Adrenal gland (tissue), 12 donors: Measurements from ENCODE around the gene SOX12. TPM values are rescaled to one million over a fixed set of nuclear protein-coding genes. Genes with fewer than 3 reads are reported as not detected.

ENCODE experiments used
- DNase-seq, 7 donors: peaks; one replicate each; pipeline ENCODE4 v3.0.0-alpha.2; 2019 to 2020
- H3K27ac ChIP-seq, 5 donors: fragments of 200-600 bp; sonication (generic) in 4 of 5; 1 replicate in 3 of 5; 2 replicates in 2 of 5; pipeline versions ENCODE4 v1.5.1 to v1.8.0; 2016 to 2020; ENCODE audit warnings: mild to moderate bottlenecking in 1 of 5
- H3K27me3 ChIP-seq: fragments of 200-600 bp; 2 replicates; pipeline ENCODE4 v1.8.0; 2021
- H3K36me3 ChIP-seq, 2 donors: fragments of 200-600 bp; replicated peaks in 1 of 2; 1 replicate in 1 of 2; 2 replicates in 1 of 2; pipeline versions ENCODE4 v1.5.1 to v1.8.0; 2018 to 2022
- H3K4me1 ChIP-seq, 2 donors: fragments of 200-600 bp; replicated peaks in 1 of 2; 1 replicate in 1 of 2; 2 replicates in 1 of 2; pipeline versions ENCODE4 v1.5.1 to v1.8.0; 2018 to 2021
- H3K4me3 ChIP-seq, 4 donors: fragments of 200-600 bp; sonication (generic) in 3 of 4; one replicate each; pipeline ENCODE4 v1.5.1; 2016 to 2018
- H3K9me3 ChIP-seq, 3 donors: fragments of 200-600 bp; sonication (generic) in 1 of 3; replicated peaks in 1 of 3; 1 replicate in 2 of 3; 2 replicates in 1 of 3; pipeline versions ENCODE4 v1.5.1 to v1.8.0; 2016 to 2021
- POLR2A ChIP-seq, 2 donors: fragments of 450-650 bp; IDR thresholded peaks; one replicate each; pipeline ENCODE4 v1.6.1; 2017; ENCODE audit warnings: antibody characterized with exemption in 2 of 2, mild to moderate bottlenecking in 2 of 2, moderate library complexity in 1 of 2
- WGBS, 4 donors: extraction: QIAGEN DNeasy Blood & Tissue Kit in 2 of 4; methylation state at CpG; one replicate each; pipeline versions ENCODE4 v1.1.5 to v1.1.7; 2013 to 2017; 5-methylcytosine and 5-hydroxymethylcytosine counted together
- intact Hi-C, 2 donors: fragments of 100-400 bp; cut with DNase I; formaldehyde crosslinking; loops; one replicate each; pipeline versions ENCODE4 v1.14.1 to v1.15.0; 2022 to 2023
- polyA plus RNA-seq, 3 donors: library from polyadenylated mRNA; stranded (reverse); fragments of 200-250 nt in 2 of 3; fragments of 350-450 nt in 1 of 3; fragmentation: Illumina TruSeq in 1 of 3; extraction: RNeasy Lipid Tissue Mini Kit (QIAGEN cat#74804) in 1 of 3; gene quantifications; one replicate each; pipeline ENCODE4 v1.2.3, GENCODE V29; 2013 to 2014
- total RNA-seq, 9 donors: library from RNA; depleted of rRNA in 4 of 9; stranded (reverse); fragments of >200 nt in 4 of 9; fragments of 120-200 nt in 1 of 9; fragmentation: NEBNext Ultra II Directional in 1 of 9; extraction: Animal tissue kit (Norgen Biotek cat#: 25700) in 1 of 9; gene quantifications; one replicate each; pipeline versions ENCODE4 v1.1.0 to v1.2.4, GENCODE V29; 2013 to 2023
- TF ChIP-seq, protein P1 (sequence below), 6 experiments: fragments of 450-650 bp in 4 of 6; fragments of 200-600 bp in 2 of 6; sonication (generic) in 1 of 6; IDR thresholded peaks; 1 replicate in 5 of 6; 2 replicates in 1 of 6; pipeline versions ENCODE4 v1.5.1 to v1.8.0; 2016 to 2021; ENCODE audit warnings: antibody characterized with exemption in 6 of 6, mild to moderate bottlenecking in 2 of 6, moderate library complexity in 1 of 6
- donor health status: healthy with polysubstance abuse.
- donor health status: Bipolar disorder and iron deficiency.
- donor health status: DM: yes; HTN: yes; CAD: no.
- donor health status: DM: no; HTN: no; CAD: no.
- donor health status: DM: no; HTN: no; CAD: no.
- donor health status: DM: yes; HTN: yes; CAD: no.

SOX12 gene
- total and polyA plus RNA-seq, 12 donors: 2.0 to 38.8 (median 11.2) TPM

DNA sequence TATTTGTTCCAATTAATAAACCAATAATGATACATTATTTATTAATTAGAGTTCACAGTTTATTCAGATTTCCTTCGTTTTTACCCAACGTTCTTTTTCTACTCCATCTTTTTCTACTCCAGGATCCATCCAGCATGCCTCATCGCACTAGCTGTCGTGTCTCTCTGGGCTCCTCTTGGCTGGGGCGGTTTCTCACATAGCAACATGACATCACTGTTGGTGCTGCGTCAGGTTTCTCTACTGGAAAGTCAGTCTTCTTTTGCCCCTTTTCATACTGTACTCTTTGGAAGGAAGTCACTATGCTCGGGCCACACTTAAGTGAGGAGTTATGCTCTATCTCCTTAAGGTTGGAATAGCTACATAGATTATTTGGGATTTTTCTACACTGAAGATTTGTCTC lies 13.7 kb upstream of the SOX12 start:
- intact Hi-C loops: no loop called here
- WGBS, 4 donors: 87 to 92% (median 88%) methylated on average over 7 of the region's 7 CpGs

DNA sequence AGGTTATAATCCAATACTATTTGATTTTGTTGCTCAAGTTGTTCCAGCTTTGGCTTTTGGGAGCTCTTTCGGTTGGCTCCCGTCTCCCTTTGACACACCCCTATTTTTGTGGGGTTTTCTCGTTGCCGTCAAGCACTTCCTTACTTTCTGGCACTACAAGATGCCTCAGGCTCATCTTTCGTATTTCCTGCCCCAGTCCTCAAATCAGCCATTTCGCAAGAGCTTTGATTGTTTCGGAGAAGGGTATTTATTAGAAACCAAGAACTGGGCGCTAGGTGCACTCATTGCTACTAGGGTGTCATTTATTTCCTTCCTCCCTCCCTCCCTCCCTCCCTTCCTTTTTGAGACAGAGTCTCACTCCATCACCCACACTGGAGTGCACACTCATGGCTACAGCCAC lies 13.3 kb upstream of the SOX12 start:
- TF ChIP-seq, protein P1, sequence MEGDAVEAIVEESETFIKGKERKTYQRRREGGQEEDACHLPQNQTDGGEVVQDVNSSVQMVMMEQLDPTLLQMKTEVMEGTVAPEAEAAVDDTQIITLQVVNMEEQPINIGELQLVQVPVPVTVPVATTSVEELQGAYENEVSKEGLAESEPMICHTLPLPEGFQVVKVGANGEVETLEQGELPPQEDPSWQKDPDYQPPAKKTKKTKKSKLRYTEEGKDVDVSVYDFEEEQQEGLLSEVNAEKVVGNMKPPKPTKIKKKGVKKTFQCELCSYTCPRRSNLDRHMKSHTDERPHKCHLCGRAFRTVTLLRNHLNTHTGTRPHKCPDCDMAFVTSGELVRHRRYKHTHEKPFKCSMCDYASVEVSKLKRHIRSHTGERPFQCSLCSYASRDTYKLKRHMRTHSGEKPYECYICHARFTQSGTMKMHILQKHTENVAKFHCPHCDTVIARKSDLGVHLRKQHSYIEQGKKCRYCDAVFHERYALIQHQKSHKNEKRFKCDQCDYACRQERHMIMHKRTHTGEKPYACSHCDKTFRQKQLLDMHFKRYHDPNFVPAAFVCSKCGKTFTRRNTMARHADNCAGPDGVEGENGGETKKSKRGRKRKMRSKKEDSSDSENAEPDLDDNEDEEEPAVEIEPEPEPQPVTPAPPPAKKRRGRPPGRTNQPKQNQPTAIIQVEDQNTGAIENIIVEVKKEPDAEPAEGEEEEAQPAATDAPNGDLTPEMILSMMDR (IDR thresholded peaks at IDR 0.05): no peak
- TF ChIP-seq POLR2A (IDR thresholded peaks at IDR 0.05): no peak
- H3K4me3 ChIP-seq: no peak overlapping the region

More for the DNA sequence above, 13.7 kb upstream of the SOX12 start:
- no peaks in the 10 kb centered on the region for H3K27me3 ChIP-seq
- H3K27ac ChIP-seq: no peak overlapping the region
- H3K4me1 ChIP-seq: peaks cover 8 to 16% of the 10 kb centered on the region in 2 donors
- H3K4me3 ChIP-seq: no peak overlapping the region
- TF ChIP-seq POLR2A (IDR thresholded peaks at IDR 0.05): no peak
- TF ChIP-seq, protein P1 (IDR thresholded peaks at IDR 0.05): no peak
- no peaks in the 10 kb centered on the region for H3K36me3 ChIP-seq
- no peaks in the 10 kb centered on the region for H3K9me3 ChIP-seq
- DNase-seq: no peak

DNA sequence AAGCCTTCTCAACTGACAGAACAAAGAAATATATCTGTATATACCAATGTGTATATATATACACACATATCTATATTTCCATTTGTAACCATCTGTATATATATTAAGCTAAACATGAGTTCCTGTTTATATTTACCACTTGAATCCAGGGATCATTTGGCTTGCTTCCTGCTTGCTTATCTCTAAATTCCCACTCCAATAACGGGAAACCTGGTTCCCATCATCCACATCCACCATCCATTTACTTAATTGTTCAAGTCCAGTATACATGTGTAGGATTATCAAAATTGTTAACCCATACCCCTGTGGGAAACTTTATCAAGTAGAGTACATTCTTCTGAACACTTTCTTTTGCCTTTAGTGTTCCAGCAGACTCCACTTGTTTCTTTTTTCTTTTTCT lies 12.5 kb upstream of the SOX12 start:
- H3K9me3 ChIP-seq: no peaks in the 10 kb centered on the region
- H3K27ac ChIP-seq: no peak overlapping the region
- no peaks in the 10 kb centered on the region for H3K36me3 ChIP-seq
- TF ChIP-seq, protein P1 (IDR thresholded peaks at IDR 0.05): no peak
- TF ChIP-seq POLR2A (IDR thresholded peaks at IDR 0.05): no peak
- H3K4me3 ChIP-seq: no peak overlapping the region
- H3K27me3 ChIP-seq: no peaks in the 10 kb centered on the region
- no peak for DNase-seq
- peaks cover 8 to 16% of the 10 kb centered on the region in 2 donors for H3K4me1 ChIP-seq
- intact Hi-C loops: no loop called here
- WGBS, 4 donors: 44 to 79% (median 60%) methylated on average over 1 of the region's 1 CpG

More for the DNA sequence above, 13.3 kb upstream of the SOX12 start:
- no peaks in the 10 kb centered on the region for H3K36me3 ChIP-seq
- DNase-seq: no peak
- H3K27ac ChIP-seq: no peak overlapping the region
- peaks cover 8 to 16% of the 10 kb centered on the region in 2 donors for H3K4me1 ChIP-seq
- H3K9me3 ChIP-seq: no peaks in the 10 kb centered on the region
- no peaks in the 10 kb centered on the region for H3K27me3 ChIP-seq
- 81 to 91% (median 87%) methylated on average over 8 of the region's 8 CpGs for WGBS, 4 donors
- intact Hi-C loops: no loop called here

DNA sequence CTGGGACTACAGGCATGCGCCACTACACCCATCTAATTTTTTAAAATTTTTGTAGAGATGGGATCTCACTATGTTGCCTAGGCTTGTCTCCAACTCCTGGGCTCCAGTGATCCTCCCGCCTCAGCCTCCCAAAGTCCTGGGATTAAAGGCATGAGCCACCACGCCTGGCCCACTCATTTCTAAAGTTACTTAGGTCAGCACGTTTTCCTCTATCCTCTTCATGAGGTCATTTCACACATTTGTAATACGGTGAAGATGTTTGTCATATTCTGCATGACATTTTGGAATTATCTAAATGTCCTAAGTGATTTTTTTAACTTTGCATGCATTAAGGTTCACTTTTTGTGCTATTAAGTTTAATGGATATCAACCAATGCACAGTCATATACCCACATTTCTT lies 11.9 kb upstream of the SOX12 start:
- no peaks in the 10 kb centered on the region for H3K36me3 ChIP-seq
- H3K4me1 ChIP-seq: peaks cover 8 to 16% of the 10 kb centered on the region in 2 donors
- no peak overlapping the region for H3K4me3 ChIP-seq
- H3K27ac ChIP-seq: no peak overlapping the region
- H3K27me3 ChIP-seq: no peaks in the 10 kb centered on the region
- no peak for DNase-seq
- TF ChIP-seq POLR2A (IDR thresholded peaks at IDR 0.05): no peak
- TF ChIP-seq, protein P1 (IDR thresholded peaks at IDR 0.05): no peak
- WGBS, 4 donors: 87 to 89% (median 88%) methylated on average over 5 of the region's 5 CpGs
- intact Hi-C loops: no loop called here
- no peaks in the 10 kb centered on the region for H3K9me3 ChIP-seq
